T-helper 2 cell (primary cell): Measurements from ENCODE around the gene CERS2.
A peak's percentile ranks its signal among the peaks of the same experiment; 100 is the strongest.

Experiments used
- DNase-seq, 5 experiments: peaks; one replicate each; pipeline versions ENCODE4 v3.0.0 to v3.0.0-alpha.2; 2012 to 2022

The CERS2 gene

DNA sequence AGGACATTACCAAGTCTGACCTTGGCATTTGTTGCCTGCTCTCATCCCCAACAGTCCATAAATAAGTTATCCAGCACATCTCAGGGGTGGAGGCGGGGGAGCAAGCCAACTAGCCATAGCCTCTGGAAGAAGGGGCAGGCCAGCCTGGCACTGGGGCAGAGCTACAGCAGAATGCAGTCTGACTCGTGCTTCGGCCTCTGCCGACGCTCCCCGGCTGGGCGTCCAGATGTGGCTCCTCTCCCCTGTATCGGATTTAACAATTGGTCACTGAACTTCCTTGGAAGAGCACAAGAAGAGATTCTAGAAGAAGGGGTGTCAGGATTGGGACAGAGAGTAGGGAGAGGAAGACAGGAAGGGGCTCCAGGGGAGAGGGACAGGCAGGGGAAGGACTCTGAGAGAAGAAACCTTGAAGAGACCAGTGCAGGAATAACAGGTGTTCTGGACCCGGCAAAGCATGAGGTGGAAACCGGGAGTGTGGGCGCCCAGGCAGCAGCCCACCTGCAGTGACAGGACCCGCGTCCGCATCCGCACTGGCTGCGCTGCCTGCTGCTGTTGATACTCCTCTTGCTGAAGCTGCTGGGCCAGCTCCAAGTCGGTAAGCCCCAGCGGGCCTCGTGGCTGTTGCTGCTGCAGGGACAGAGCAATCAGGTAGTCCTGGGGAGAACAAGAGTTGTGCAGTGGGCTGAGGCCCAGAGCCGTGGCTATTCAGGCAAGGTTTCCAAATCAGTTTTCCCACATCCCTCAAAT, 22.7 kb upstream of the CERS2 start:
- DNase-seq: no peak

DNA sequence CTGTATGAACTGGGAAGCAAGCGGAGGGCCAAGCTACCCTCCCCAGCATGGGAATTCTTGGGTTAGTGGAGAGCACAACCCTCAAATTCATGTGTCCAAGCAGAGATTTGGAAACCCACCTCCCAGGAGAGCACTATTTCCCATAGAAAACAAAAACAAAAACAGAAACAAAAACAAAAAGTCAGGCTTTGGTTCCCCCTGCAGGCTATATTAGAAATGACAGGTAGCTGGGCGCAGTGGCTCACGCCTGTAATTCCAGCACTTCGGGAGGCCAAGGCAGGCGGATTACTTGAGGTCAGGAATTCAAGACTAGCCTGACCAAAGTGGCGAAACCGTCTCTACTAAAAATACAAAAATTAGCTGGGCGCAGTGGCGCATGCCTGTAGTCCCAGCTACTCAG, 21.3 kb upstream of the CERS2 start:
- DNase-seq: peak in 3 of 5 experiments; percentile 13 to 26 (median 21)

DNA sequence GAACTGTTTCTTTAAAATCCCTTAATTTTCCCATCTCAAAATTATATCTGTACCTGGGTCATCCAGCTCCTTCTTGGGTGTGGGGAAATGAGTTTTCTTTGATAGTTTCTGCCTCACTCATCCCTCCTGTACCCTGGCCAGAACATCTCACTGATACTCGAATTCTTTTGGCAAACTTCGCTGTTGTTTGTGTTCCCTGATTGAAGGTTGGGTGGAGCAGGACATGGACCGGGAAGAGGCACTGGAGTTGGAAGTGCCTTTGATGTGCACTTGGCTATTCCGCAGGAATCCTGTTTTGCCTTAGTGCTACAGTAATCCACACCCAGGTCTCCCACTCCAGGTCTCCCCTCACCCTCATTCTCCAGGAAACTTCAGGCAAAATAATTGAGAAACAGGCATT, 20.8 kb upstream of the CERS2 start:
- no peak for DNase-seq

DNA sequence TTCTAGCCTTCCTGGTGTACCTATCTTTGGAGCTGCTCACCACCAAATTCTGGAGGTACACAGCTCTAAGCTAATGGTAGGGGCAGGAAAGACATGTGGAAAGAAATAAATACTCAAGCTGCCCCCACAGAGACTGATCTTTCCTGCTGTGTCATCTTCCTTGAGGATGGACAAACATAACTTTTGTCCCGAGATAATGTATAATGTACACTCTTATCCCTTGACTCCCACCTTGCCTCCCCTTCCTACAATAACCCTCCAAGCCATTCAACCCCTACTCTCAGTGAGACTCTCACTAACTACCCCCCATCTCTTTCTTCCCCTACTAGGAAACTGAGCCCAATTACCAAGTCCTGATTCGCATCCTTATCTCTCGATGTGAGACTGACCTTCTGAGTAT, 19.6 kb upstream of the CERS2 start:
- no peak for DNase-seq

DNA sequence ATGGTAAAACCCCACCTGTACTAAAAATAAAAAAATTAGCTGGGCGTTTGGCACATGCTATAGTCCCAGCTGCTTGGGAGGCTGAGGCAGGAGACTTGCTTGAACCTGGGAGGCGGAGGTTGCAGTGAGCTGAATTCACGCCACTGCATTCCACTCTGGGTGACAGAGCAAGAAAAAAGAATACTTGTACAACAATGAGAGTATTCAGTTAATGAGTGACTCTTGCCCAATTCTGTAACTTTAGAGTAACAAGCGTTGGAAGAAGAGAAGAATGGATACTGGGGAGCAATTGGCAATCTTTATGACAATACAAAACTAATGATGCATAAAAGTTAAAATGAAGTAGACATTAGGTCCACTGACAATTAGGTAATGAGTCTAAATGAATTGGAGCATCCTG, 18.0 kb upstream of the CERS2 start:
- DNase-seq: no peak

DNA sequence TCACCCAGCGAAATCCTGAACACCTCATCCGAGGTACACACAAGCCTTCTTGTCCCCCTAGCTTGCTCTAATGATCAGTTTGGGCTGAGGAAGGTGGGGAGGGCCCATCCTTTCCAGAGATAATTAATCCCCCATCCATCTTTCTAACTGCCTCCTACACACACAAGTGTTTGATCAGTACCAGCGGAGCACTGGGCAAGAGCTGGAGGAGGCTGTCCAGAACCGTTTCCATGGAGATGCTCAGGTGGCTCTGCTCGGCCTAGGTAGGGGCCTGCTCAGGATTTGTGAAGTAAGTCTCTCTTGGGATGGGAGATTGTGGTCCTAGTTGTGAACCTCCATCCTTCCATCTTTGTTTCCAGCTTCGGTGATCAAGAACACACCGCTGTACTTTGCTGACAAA, 13.3 kb upstream of the CERS2 start:
- no peak for DNase-seq

DNA sequence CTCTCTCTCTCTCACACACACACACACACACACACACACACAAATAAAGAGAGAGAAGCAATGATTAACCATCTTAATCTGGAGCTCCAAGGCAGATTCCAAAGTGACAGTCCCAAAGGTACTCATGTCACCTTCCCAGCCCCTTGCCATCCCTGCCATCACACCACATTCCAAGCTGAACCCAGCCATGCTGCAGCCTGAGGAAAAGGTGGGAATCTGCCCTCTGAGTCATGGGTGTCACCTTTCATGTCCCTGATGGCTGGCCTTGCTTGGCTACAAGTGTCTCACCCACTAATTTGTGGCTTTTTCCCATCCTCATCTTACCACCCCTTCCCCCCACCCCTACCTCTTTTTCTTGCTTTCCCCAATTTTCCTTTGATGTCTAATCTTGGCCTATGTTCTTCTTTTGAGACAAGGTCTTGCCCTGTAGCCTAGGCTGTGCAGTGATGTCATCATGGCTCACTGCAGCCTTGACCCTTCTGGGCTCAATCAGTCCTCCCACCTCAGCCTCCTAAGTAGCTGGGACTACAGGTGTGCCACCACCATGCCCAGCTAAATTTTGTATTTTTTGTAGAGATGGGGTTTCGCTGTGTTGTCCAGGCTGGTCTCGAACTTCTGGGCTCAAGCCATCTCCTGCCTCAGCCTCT, 10.7 kb upstream of the CERS2 start:
- DNase-seq: no peak

DNA sequence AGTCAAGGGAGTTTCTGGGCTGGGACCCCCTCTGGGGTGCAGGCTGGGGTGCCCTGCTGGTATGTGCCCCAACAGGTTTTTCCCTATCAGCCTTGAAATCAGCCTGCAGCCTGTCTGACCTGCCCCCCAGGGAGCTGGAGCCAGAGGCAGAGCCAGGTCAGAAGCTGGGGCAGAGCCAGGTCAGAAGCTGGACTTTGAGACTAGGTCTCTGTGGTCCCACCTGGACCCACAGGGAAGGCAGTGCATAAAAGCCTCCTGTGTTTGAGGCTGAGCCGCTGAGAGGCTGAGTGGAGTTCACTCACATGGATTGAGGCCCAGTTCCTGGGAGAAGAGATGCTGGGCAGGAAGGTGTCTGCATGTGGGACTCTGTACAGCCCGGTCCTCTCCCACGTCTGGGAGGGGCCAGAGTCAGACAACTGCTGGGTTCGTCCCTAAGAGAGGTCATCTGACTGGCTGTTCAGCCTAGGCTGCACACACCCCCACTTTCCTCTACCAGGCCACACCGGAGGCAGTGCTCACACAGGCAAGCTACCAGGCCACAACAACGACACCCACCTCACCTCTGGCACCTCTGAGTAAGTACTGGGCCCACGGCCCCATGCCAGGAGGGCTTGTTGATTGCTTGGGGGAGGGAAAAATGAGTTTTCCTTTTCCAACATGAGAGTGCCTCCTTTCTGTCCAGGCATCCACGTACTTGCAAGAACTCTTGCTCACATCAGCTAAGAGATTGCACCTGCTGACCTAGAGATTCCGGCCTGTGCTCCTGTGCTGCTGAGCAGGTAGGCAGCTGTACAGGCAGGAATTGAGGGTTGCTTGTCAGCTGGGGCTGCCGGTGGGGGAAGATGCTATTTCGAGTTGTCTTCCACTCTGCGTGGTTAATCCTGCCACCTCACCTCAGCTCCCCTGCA, 7.4 kb upstream of the CERS2 start, which contains the start of gene ANXA9:
Gene ANXA9 (plus strand): TSS at position 488 of the 908 bp plus-strand sequence. CDS start 814 bp downstream, outside the sequence.
- DNase-seq: no peak

DNA sequence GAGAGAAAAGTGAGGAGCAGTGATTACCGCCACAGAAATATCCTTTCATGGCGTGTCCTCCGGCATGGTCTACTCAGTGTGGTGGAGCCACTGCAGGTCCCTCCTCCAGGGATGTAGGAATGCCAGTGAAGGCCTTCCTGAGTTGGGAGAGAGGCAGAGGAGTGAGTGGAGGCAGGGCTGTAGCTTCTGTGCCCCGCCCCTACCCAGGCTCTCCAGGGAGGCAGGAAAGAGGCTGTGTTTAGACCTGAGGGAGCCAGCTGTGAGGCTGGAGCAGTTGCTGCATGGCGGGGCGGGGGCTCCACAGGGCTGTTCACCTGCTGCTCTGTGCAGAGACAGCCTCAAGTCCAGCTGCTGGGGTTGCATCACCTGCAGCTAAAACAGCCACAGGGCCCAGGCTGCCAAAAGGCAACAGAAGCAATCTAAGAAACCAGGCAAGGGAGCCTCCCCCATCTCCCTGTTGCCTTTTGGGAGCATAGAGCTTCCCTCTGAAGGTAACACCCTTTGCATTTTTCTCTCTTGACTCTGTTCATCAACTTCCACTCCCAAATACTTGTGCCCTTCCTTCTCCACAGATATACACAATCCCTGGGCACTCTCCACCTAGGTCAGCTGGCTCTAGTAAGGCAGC, 6.7 kb upstream of the CERS2 start:
- DNase-seq: no peak

DNA sequence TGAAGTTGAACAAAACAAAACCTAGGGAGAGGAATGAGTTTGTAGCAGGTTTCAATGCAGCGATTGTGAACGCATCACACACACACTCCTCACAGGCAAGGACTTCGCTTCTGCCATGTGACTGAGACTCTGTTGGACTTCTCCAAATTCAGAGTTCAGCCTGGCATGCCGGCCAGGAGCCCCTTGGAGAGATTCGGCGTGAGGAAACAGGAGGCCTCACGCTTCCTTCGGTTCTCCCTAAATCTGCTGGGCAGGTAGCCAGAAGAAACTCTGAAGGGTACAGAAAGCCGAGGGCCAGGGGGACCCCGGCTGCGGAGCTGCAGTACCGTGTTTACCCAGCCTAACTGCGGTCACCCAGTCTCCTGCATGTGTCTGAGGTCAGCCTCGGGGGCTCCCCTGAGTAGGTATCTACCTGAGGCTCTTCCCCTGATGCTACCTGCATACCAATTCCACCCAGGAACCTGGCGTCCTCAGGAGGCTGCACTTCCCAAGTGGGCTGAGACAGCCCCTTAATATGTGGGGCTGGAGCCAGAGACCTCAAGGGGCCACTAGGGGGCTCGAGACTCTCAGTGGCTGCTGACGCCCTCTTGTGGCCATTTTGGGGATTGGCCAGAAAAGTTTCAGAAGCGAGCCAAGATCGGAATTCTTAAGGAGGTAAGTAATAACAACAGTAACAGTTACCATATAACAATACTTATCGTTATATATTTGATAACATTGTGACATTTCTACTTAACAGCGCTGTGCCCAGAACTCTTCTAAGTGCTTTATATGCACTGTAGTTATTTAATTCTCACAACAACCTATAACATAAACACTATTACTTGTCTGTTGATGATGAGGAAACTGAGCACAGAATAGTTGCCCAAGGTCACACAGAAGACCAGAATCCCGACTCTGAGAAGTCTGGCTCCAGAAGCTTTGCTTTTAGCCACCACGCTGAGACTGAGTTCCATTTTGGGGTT, 4.7 kb upstream of the CERS2 start:
- DNase-seq: peak; percentile 60 to 84 (median 80)

DNA sequence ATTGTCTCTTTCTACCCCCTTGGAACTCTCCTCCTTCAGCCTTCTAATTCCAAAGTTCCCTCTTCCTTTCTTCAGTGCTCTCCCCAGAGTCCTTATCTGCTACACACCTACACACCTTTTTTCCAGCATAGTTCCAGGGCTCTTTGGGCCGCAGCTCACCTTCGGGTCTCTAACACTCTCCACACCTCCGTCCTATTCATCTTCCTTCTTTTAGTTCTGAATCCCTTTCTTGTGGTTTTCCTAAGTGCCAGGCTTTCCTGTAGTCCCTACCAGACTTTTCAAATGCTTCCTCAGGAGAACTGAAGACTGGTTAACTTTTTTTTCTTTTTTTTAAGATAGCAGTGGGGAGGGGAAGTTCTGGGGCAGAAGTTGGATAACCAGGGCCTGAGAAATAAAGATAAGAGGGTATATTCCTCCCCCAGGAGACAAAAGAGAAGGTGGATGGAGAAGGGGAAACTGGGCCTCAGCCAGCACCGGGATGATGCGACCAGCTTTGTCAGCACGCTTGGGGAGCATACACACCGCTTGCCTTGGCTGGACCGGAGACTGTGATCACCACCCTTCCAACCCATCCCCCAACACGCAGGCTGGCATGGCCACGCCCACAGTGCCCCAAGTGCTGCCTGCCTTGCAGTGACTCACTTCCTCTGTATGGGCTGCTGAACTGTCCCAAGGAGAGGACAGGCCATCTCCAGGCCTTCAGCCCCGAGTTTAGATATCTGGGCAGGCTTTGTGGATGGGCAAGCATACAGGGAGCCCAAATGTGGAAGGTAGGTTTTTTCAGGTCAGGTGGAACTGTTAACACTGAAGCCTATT, 2.5 kb upstream of the CERS2 start:
- DNase-seq: peak; percentile 31 to 89 (median 58)

DNA sequence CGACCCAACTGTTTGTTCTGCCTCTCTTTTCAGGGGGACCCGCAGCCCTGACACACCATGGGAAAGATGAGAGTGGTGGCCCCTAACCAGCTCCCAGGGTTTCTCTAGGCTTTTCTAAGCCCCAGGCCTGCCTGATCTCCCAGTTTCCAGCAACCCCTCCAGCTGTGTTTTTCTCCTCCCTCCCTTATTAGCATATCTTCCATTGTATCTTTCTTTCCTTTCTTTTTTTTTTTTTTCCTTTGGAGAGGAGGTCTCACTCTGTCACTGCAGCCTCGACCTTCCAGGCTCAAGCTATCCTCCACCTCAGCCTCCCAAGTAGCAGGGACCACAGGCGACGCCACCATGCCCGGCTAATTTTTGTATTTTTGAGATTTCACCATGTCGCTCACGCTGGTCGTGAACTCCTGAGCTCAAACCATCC, 1.8 kb upstream of the CERS2 start:
- DNase-seq: no peak

DNA sequence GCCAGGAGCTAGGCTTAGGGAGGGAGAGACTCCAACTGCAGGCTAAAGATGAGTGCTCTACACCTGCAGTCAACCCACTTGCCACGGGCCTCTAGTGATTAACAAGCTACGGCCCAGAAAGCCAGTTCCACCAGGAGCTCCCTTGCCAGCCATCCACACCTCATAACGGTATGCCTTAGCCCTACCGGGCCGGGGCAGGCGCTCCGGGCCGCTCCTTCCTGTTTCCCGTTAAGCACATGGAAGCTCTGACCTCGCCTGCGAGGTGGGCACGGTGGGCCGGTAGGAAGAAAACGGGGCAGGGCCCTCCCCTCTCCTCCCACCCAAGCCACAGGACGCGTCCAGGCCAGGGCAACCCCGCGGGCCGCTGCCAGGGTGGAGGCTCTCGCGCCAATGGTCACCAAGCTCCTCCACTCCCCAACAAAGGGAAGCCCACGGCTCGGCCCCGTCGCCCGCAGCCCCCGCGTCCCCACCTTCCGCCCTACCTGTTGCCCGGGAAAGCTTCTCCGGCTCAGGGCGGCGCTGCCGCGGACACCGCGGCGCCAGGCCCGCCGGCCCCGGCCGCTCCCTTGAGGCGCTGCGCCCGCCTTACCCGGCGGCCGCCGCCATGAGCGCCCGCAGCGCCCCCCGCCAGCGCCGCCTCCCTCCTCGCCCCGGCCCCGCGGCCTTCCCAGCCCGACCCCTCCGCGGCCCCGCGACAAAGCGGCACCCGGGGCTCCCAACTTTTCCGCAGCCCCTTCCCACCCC, 627 bp downstream of the CERS2 start:
- DNase-seq: peak; percentile 11 to 55 (median 15)

DNA sequence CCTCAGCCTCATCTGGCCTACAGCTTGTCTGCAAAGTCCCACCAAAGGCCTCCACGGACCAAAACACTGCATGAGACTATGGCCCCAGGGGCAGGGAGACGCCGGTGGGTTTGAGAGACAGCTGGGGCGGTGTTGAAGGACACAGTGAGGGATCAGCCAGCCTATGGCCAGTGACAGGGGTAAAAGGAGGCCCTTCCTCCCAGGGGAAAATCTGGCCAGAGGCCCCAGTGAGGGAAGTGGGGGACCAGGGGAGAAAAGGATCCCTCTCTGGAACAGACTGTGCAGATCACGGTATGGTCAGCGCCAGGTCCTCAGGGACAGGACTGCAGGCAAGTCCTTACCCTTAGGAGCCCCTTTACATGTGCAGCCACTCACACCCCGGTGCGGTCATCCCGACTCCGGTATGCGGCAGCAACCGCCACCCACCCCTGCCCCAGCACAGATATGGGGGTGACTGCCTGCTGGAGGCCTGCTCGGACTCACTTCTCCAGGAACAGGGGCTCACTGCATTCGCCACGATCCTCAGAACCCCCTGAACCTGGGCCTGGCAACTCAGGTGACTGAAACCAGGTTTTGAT, 1.3 kb downstream of the CERS2 start:
- no peak for DNase-seq

DNA sequence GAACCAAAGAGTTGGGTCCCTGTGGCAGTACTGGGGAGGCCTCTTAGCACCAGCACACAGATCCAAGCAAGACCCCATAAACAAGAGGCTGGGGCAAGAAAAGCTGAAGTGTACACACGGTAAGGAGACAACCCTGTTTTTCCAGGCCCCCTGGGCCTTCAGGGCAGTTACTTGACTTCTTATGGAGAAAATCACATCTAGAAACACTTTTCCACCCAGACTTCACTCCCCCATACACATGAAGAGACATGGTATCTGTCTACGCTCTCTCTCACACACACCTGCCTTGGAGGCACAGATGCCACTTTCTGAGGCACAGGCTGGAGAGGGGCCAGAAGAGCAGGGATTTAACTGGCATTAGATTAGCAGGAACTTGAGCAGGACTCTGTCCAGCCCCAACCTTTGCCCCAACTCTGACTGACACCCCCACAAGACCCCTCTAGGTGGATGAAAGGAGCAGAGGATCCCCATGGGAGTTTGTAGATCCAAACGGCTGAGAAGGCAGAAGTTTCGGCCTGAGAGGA, 2.2 kb downstream of the CERS2 start:
- no peak for DNase-seq

DNA sequence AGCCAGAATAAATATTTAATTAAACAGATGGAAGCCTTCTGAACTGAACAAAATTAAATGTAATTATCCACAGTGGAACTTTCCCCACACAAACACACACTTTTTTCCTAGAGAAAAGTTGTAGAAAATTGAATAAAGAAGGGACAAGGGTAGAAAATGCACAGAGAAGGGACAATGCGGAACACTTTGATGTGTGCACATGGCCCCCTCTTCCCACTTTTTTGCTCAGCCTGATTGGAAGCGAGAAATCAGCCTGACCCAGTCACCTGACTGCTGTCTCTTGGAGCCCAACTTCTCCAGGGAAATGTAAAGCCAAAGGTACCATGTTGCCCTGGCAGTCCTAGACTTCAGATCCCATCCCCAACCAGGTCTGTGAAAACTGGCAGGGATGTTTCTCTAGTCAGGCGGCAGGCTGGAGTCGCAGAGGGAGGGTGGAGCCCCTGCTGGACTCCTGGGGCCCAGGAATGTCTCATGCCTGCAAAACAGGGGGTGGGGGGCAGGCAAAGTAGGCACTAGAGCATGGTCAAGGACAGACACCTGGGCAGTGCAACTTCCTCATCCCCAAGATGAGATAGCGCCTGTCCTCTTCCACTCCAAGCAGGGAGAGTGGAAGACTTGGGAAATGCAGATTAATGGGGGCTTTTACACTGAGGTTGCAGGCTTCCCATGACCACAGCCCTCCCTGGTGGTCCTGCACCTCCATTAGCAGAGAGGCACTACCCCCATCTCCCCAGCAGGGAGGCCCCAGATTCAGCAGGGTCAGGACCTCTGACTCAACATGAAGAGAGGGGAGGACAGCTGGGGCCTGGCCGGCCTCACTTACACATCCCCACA, 2.8 kb downstream of the CERS2 start:
- DNase-seq: no peak

DNA sequence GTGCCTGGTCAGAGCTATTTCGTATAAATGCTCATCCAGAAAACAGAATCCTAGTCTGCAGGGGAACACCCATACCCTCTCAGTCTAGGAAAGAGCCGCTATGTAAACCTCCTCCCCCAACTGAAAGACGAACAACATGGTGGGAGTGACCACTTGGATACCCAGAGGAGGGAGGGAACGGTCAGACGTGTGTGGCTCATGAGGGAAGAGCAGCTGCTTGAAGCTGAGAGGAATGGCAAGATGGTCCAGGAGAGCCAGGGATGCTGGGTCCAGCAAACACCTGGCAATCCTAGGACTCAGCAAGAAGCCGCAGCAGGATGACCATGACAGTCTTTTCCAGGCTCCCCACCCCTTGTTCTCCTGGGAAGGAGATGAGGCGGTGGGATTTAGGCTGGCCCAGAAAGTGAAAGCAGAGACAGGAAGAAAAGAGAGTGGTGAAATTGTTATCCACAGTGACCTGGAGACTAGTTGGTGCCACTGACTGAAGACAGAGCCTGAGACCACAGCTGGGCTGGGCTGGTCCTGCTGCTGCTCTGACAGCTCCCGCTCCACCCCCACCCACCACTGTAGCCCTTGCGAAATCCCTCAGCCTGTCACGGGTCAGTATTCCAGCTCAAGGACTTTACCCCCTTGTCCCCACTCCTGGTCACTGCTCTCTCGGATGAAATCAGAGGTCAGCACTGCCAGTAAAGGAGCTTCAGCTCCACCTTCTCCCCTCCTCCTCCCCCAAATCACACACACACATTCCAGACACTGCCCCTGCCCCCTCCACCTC, 3.6 kb downstream of the CERS2 start:
- DNase-seq: no peak

DNA sequence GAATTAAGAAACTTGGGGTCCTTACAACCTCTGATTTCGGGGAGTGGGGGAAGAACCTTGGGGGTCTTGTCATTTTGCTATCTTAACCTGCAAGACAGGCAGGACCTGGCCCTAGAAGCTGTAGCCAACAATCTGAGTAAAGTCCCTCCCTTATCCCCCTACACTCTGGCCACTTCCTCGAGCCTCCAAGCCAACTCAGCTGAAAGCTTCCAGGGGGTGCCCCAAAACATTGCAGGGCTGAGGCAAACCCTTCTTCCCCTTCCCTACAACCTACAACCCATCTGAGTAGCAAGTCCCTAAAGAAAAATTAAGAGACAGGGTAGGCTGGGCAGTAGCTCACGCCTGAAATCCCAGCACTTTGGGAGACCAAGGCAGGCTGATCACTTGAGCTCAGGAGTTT, 5.0 kb downstream of the CERS2 start:
- no peak for DNase-seq
